HG03039 (cell line): Measurements from ENCODE around the gene CNOT4.
"Not testable (repeated sequence)": the region's sequence is repeated elsewhere in the genome, so short reads cannot be mapped to it uniquely, and the experiment has no call there.

Experiments used
- ATAC-seq: cut with Tn5 transposase; IDR thresholded peaks from one replicate; pipeline ENCODE4 v1.9.1; 2021; ENCODE audit warnings: mild to moderate bottlenecking, moderate library complexity; ENCODE audit not compliant: unreplicated experiment

The CNOT4 gene

GRCh38 chr7:135370656-135371055 is 139.2 kb downstream of the CNOT4 start:
- no peak for ATAC-seq

- ATAC-seq: no peak
These were observed 140.5 kb downstream of the CNOT4 start for GRCh38 chr7:135369405-135369804.

- no peak for ATAC-seq
These were observed 141.3 kb downstream of the CNOT4 start for GRCh38 chr7:135368416-135369186.

- ATAC-seq: no peak
These were observed 142.9 kb downstream of the CNOT4 start for GRCh38 chr7:135366843-135367508.

- ATAC-seq: no peak
These were observed 144.2 kb downstream of the CNOT4 start for GRCh38 chr7:135365721-135366120.

- no peak for ATAC-seq
These were observed 145.7 kb downstream of the CNOT4 start for GRCh38 chr7:135364206-135364605.

- no peak for ATAC-seq
These were observed 147.0 kb downstream of the CNOT4 start for GRCh38 chr7:135362871-135363270.

- ATAC-seq: no peak
These were observed 148.1 kb downstream of the CNOT4 start for GRCh38 chr7:135361788-135362187.

- no peak for ATAC-seq
These were observed 150.3 kb downstream of the CNOT4 start for GRCh38 chr7:135359615-135360014.

- no peak for ATAC-seq
These were observed 154.4 kb downstream of the CNOT4 start for GRCh38 chr7:135355377-135356048.

- no peak for ATAC-seq
These were observed 156.1 kb downstream of the CNOT4 start for GRCh38 chr7:135353832-135354231.

GRCh38 chr7:135352285-135352684 is 157.6 kb downstream of the CNOT4 start:
- no peak for ATAC-seq

GRCh38 chr7:135351070-135351469 is 158.8 kb downstream of the CNOT4 start:
- ATAC-seq: not testable (repeated sequence)

- ATAC-seq: no peak
These were observed 160.2 kb downstream of the CNOT4 start for GRCh38 chr7:135349746-135350145.

- no peak for ATAC-seq
These were observed 161.4 kb downstream of the CNOT4 start for GRCh38 chr7:135348493-135348892.

- no peak for ATAC-seq
These were observed 166.5 kb downstream of the CNOT4 start for GRCh38 chr7:135343361-135343760.

- no peak for ATAC-seq
These were observed 167.0 kb downstream of the CNOT4 start for GRCh38 chr7:135342887-135343286.

- no peak for ATAC-seq
These were observed 168.9 kb downstream of the CNOT4 start for GRCh38 chr7:135341049-135341448.

GRCh38 chr7:135337977-135338550 is 171.8 kb downstream of the CNOT4 start:
- ATAC-seq: no peak

- no peak for ATAC-seq
These were observed 172.4 kb downstream of the CNOT4 start for GRCh38 chr7:135337506-135337905.

GRCh38 chr7:135335628-135336139 is 174.2 kb downstream of the CNOT4 start:
- no peak for ATAC-seq
